ENCODE data around the gene MEGF6.

DNA sequence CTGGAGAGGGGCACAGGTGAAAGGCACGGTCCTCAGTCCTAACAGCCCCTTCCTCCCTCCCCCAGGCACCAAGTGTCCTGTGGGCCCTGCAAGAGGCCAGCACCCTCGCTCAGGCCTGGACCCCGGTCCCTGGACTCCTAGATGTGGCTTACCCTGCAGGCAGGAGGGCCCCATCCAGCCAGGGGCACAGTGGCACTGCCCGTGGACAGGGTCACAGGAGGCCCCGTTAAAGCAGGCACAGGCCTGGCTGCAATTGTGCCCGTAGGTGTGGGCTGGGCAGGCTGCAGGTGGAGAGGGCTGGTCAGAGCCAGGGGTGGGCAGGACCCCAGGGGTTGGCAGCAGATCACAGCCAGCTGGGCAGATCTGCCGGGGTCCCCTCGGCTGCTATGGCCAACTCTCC is 112.3 kb downstream of the MEGF6 start:
- TF ChIP-seq ZNF8 (CRISPR knock-in tag; IDR thresholded peaks at IDR 0.05) (no peak), RARB (CRISPR knock-in tag; IDR thresholded peaks at IDR 0.05) (no peak), PPARA (CRISPR knock-in tag; IDR thresholded peaks at IDR 0.05; ENCODE audit: borderline replicate concordance) (no peak), ARNTL (CRISPR knock-in tag; IDR thresholded peaks at IDR 0.05; ENCODE audit: borderline replicate concordance, low read depth) (no peak), CSDC2 (CRISPR knock-in tag; IDR thresholded peaks at IDR 0.05) (no peak), ZFP3 (CRISPR knock-in tag; IDR thresholded peaks at IDR 0.05) (no peak), TOX (CRISPR knock-in tag; IDR thresholded peaks at IDR 0.05; ENCODE audit: borderline replicate concordance) (no peak), ZC3H10 (CRISPR knock-in tag; IDR thresholded peaks at IDR 0.05) (no peak), GLIS3 (CRISPR knock-in tag; IDR thresholded peaks at IDR 0.05) (no peak), ISL1 (CRISPR knock-in tag; IDR thresholded peaks at IDR 0.05) (no peak)
- TF ChIP-seq, protein P1, sequence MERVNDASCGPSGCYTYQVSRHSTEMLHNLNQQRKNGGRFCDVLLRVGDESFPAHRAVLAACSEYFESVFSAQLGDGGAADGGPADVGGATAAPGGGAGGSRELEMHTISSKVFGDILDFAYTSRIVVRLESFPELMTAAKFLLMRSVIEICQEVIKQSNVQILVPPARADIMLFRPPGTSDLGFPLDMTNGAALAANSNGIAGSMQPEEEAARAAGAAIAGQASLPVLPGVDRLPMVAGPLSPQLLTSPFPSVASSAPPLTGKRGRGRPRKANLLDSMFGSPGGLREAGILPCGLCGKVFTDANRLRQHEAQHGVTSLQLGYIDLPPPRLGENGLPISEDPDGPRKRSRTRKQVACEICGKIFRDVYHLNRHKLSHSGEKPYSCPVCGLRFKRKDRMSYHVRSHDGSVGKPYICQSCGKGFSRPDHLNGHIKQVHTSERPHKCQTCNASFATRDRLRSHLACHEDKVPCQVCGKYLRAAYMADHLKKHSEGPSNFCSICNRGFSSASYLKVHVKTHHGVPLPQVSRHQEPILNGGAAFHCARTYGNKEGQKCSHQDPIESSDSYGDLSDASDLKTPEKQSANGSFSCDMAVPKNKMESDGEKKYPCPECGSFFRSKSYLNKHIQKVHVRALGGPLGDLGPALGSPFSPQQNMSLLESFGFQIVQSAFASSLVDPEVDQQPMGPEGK (CRISPR knock-in tag; IDR thresholded peaks at IDR 0.05; ENCODE audit: borderline replicate concordance): no peak
- TF ChIP-seq, protein P2, sequence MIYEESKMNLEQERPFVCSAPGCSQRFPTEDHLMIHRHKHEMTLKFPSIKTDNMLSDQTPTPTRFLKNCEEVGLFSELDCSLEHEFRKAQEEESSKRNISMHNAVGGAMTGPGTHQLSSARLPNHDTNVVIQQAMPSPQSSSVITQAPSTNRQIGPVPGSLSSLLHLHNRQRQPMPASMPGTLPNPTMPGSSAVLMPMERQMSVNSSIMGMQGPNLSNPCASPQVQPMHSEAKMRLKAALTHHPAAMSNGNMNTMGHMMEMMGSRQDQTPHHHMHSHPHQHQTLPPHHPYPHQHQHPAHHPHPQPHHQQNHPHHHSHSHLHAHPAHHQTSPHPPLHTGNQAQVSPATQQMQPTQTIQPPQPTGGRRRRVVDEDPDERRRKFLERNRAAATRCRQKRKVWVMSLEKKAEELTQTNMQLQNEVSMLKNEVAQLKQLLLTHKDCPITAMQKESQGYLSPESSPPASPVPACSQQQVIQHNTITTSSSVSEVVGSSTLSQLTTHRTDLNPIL (CRISPR knock-in tag; IDR thresholded peaks at IDR 0.05; ENCODE audit: low read depth): no peak
- TF ChIP-seq, protein P3, sequence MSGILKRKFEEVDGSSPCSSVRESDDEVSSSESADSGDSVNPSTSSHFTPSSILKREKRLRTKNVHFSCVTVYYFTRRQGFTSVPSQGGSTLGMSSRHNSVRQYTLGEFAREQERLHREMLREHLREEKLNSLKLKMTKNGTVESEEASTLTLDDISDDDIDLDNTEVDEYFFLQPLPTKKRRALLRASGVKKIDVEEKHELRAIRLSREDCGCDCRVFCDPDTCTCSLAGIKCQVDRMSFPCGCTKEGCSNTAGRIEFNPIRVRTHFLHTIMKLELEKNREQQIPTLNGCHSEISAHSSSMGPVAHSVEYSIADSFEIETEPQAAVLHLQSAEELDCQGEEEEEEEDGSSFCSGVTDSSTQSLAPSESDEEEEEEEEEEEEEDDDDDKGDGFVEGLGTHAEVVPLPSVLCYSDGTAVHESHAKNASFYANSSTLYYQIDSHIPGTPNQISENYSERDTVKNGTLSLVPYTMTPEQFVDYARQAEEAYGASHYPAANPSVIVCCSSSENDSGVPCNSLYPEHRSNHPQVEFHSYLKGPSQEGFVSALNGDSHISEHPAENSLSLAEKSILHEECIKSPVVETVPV (CRISPR knock-in tag; IDR thresholded peaks at IDR 0.05): no peak

All from SK-N-SH treated with all-trans-retinoic acid at 6 μM for 48 hours (cell line).